ENCODE results near the gene GBA2. TPM values are rescaled to one million over a fixed set of nuclear protein-coding genes. Genes with fewer than 3 reads are reported as not detected.
A peak's percentile ranks its signal among the peaks of the same experiment; 100 is the strongest.

GBA2 gene
- total and polyA plus RNA-seq, 2 donors (not counting 3 experiments of a cell fraction or from before 2014, with no cell fraction given): 110 to 158 TPM

DNA sequence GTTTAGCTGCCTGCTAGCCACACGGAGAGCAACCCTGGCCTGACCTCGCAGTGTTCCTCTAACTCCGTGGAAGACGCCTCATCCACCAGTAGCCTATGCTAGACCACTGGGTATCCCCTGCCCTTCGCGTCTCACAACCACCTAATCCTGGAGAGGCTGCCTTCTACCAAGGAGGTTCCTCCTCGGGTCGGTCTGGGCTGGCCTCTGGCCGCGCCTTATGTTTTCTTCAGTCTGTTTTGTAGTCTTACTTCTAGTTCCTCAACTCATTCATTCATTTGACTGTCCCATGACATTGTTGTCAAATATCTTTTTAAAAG, 57.7 kb downstream of the GBA2 start:
- CTCF ChIA-PET: interaction anchor here (1.0 to 13.5 kb wide), 5 partner anchors 22 to 88 kb away, joined by 3 to 227 read pairs (median 6); partner anchors contain the start of genes ARHGEF39, CCDC107 and RMRP
- TF ChIP-seq JUN (IDR thresholded peaks at IDR 0.05; ENCODE audit: borderline replicate concordance, insufficient read depth, insufficient read length, low read depth): no peak
- no peak for TF ChIP-seq EZH2 (IDR thresholded peaks at IDR 0.05; ENCODE audit: borderline replicate concordance, low read depth, low read length, severe bottlenecking)
- no peak for TF ChIP-seq MYC (IDR thresholded peaks at IDR 0.05; ENCODE audit: low read depth, low read length)
- TF ChIP-seq POLR2A (IDR thresholded peaks at IDR 0.05; ENCODE audit: low read depth, low read length): no peak
- TF ChIP-seq GATA2 (IDR thresholded peaks at IDR 0.05; ENCODE audit: insufficient read depth, insufficient read length, low read depth, low read length): no peak
- no peak for TF ChIP-seq FOS (IDR thresholded peaks at IDR 0.05; ENCODE audit: borderline replicate concordance, insufficient read depth, low read length)
- no peak for TF ChIP-seq MAX (IDR thresholded peaks at IDR 0.05; ENCODE audit: insufficient read depth, insufficient read length)
- no peak for TF ChIP-seq POLR2AphosphoS5 (IDR thresholded peaks at IDR 0.05; ENCODE audit: insufficient read depth, low read depth, low read length)
- TF ChIP-seq, protein P1, sequence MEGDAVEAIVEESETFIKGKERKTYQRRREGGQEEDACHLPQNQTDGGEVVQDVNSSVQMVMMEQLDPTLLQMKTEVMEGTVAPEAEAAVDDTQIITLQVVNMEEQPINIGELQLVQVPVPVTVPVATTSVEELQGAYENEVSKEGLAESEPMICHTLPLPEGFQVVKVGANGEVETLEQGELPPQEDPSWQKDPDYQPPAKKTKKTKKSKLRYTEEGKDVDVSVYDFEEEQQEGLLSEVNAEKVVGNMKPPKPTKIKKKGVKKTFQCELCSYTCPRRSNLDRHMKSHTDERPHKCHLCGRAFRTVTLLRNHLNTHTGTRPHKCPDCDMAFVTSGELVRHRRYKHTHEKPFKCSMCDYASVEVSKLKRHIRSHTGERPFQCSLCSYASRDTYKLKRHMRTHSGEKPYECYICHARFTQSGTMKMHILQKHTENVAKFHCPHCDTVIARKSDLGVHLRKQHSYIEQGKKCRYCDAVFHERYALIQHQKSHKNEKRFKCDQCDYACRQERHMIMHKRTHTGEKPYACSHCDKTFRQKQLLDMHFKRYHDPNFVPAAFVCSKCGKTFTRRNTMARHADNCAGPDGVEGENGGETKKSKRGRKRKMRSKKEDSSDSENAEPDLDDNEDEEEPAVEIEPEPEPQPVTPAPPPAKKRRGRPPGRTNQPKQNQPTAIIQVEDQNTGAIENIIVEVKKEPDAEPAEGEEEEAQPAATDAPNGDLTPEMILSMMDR (IDR thresholded peaks at IDR 0.05; ENCODE audit: extremely low read depth in 1 of 2, insufficient read depth in 1 of 2, low read depth in 1 of 2, low read length in 2 of 2): no peak

More for the DNA sequence above, 57.7 kb downstream of the GBA2 start:
- peaks cover 6 to 7% of the 10 kb centered on the region in 2 experiments for H3K36me3 ChIP-seq (ENCODE audit: control insufficient read depth in 2 of 2, extremely low read depth in 1 of 2, insufficient read depth in 2 of 2, low read length in 2 of 2)
- peaks cover 34% of the 10 kb centered on the region for H3K79me2 ChIP-seq (ENCODE audit: control insufficient read depth, insufficient read depth, low read length)
- DNase-seq (ENCODE audit: low read depth, low spot score) (no peak), FAIRE-seq (no peak)
- BruUV-seq (replicated peaks): no TSS peak
- H3K9me3 ChIP-seq (replicated peaks; ENCODE audit: control insufficient read depth, insufficient read depth, low read length): no peaks in the 10 kb centered on the region
- intact Hi-C loops (cut with micrococcal nuclease) (loop anchor here (2.0 kb wide), 1 partner anchor 42 kb away; the partner anchor contains the start of genes CREB3 and TLN1), dilution Hi-C loops (cut with MboI; ENCODE audit: extremely low pct_ligation_motif_present, low sequenced_read_pairs) (no loop called here)
- peaks cover 28% of the 10 kb centered on the region for H3K4me1 ChIP-seq (ENCODE audit: control insufficient read depth, extremely low read depth, insufficient read depth, low read length)
- peak overlapping the region; percentile 60 to 70 (median 66) for H3K4me3 ChIP-seq (replicated peaks in 1 of 3; ENCODE audit: insufficient read depth in 1 of 3, low read depth in 1 of 3, low read length in 3 of 3)
- POLR2A ChIA-PET: interaction anchor here (1.1 to 1.7 kb wide), 5 partner anchors 11 to 36 kb away, joined by 3 to 7 read pairs (median 5); partner anchors contain the start of gene ARHGEF39
- H3K27me3 ChIP-seq (ENCODE audit: control insufficient read depth in 2 of 2, insufficient read depth in 2 of 2, low read length in 2 of 2): no peaks in the 10 kb centered on the region
- H3K9ac ChIP-seq (replicated peaks; ENCODE audit: extremely low read depth, insufficient read depth, low read length): no peak overlapping the region
- peak overlapping the region; percentile 48 for H3K4me2 ChIP-seq (ENCODE audit: insufficient read depth, low read length)
- no peaks in the 10 kb centered on the region for H4K20me1 ChIP-seq (replicated peaks; ENCODE audit: control insufficient read depth, extremely low read depth, insufficient read depth, low read length)
- peak overlapping the region; percentile 13 for H3K27ac ChIP-seq (ENCODE audit: insufficient read depth, low read depth, low read length)
- H3K9me1 ChIP-seq (replicated peaks; ENCODE audit: control insufficient read depth, extremely low read depth, insufficient read depth, low read length): no peaks in the 10 kb centered on the region
- H2AFZ ChIP-seq (ENCODE audit: low read depth, low read length): peak overlapping the region; percentile 45
